Neural cell (in vitro differentiated cells): ENCODE measurements around the gene MAP2. TPM values are rescaled to one million over a fixed set of nuclear protein-coding genes. Genes with fewer than 3 reads are reported as not detected.

Experiments
- H2AFZ ChIP-seq: fragments of 200-600, 300-800 bp; sonication (generic), shearing (Covaris generic); 2 replicates; pipeline ENCODE4 v1.6.0; 2014; ENCODE audit warnings: low read depth, mild to moderate bottlenecking, antibody characterized with exemption, low read length, moderate library complexity
- H3F3A ChIP-seq: fragments of 200-600 bp; shearing (Covaris generic); 2 replicates; pipeline ENCODE4 v1.6.1; 2016; ENCODE audit warnings: mild to moderate bottlenecking, moderate library complexity, mixed read lengths, antibody characterized with exemption, low read length; ENCODE audit not compliant: insufficient read depth, poor library complexity, severe bottlenecking
- H3K27ac ChIP-seq: fragments of 200-600, 300-800 bp; sonication (generic), shearing (Covaris generic); 2 replicates; pipeline ENCODE4 v1.5.1; 2014; ENCODE audit warnings: mild to moderate bottlenecking, low read length, moderate library complexity
- H3K27me3 ChIP-seq: fragments of 300-800, 200-600 bp; sonication (generic), shearing (Covaris generic); 2 replicates; pipeline ENCODE4 v1.6.0; 2014; ENCODE audit warnings: mild to moderate bottlenecking, low read depth, low read length, moderate library complexity; ENCODE audit not compliant: insufficient read depth
- H3K36me3 ChIP-seq: fragments of 300-800, 200-600 bp; sonication (generic), shearing (Covaris generic); 2 replicates; pipeline ENCODE4 v1.5.1; 2014; ENCODE audit warnings: mild to moderate bottlenecking, antibody characterized with exemption, low read length, moderate library complexity; ENCODE audit not compliant: insufficient read depth
- H3K4me2 ChIP-seq: fragments of 300-800, 200-600 bp; sonication (generic), shearing (Covaris generic); 2 replicates; pipeline ENCODE4 v1.6.0; 2014; ENCODE audit warnings: mild to moderate bottlenecking, low read length
- H3K4me3 ChIP-seq: fragments of 300-800, 200-600 bp; sonication (generic), shearing (Covaris generic); 2 replicates; pipeline ENCODE4 v1.5.1; 2014; ENCODE audit warnings: mild to moderate bottlenecking, low read length, moderate library complexity
- H3K79me2 ChIP-seq: fragments of 200-600 bp; shearing (Covaris generic); replicated peaks from 2 replicates; pipeline ENCODE4 v1.6.0; 2014; ENCODE audit warnings: mild to moderate bottlenecking, low read length, moderate library complexity; ENCODE audit not compliant: insufficient read depth
- H3K9ac ChIP-seq: fragments of 300-800, 200-600 bp; sonication (generic), shearing (Covaris generic); 2 replicates; pipeline ENCODE4 v1.6.1; 2016; ENCODE audit warnings: mild to moderate bottlenecking, low read length, mixed read lengths
- H3K9me2 ChIP-seq: fragments of 200-600 bp; shearing (Covaris generic); 2 replicates; pipeline ENCODE4 v1.6.1; 2016; ENCODE audit warnings: mild to moderate bottlenecking, low read length, mixed read lengths; ENCODE audit not compliant: insufficient read depth
- H3K9me3 ChIP-seq: fragments of 200-600, 300-800 bp; sonication (generic), shearing (Covaris generic); 2 replicates; pipeline ENCODE4 v1.6.1; 2016; ENCODE audit warnings: mild to moderate bottlenecking, mixed run types, low read length, moderate library complexity, mixed read lengths
- H4K20me1 ChIP-seq: fragments of 200-600 bp; shearing (Covaris generic); 2 replicates; pipeline ENCODE4 v1.6.1; 2016; ENCODE audit warnings: mild to moderate bottlenecking, mixed run types; ENCODE audit not compliant: insufficient read depth
- CTCF ChIP-seq: fragments of 450-650 bp; IDR thresholded peaks from 2 replicates; pipeline ENCODE4 v1.5.1; 2014; ENCODE audit warnings: antibody characterized with exemption, mild to moderate bottlenecking, moderate library complexity; ENCODE audit not compliant: poor library complexity, severe bottlenecking
- EP300 ChIP-seq: fragments of 450-650 bp; conservative IDR thresholded peaks from 2 replicates; pipeline ENCODE4 v1.6.1; 2014; ENCODE audit warnings: antibody characterized with exemption, mild to moderate bottlenecking, moderate library complexity; ENCODE audit not compliant: poor library complexity, severe bottlenecking
- EZH2 ChIP-seq: fragments of 200-600, 300-800 bp; shearing (Covaris generic), sonication (generic); IDR thresholded peaks from 2 replicates; pipeline ENCODE4 v1.6.1; 2014; ENCODE audit warnings: antibody characterized with exemption, low read length, borderline replicate concordance, mild to moderate bottlenecking; ENCODE audit not compliant: insufficient read depth, poor library complexity, severe bottlenecking
- MXI1 ChIP-seq: fragments of 450-650 bp; conservative IDR thresholded peaks from 2 replicates; pipeline ENCODE4 v1.6.1; 2014; ENCODE audit warnings: antibody characterized with exemption, mild to moderate bottlenecking; ENCODE audit not compliant: poor library complexity, severe bottlenecking
- POLR2AphosphoS5 ChIP-seq: IDR thresholded peaks from 2 replicates; pipeline ENCODE4 v1.6.1; 2012
- RAD21 ChIP-seq: fragments of 450-650 bp; conservative IDR thresholded peaks from 2 replicates; pipeline ENCODE4 v1.6.1; 2014; ENCODE audit warnings: antibody characterized with exemption, mild to moderate bottlenecking, moderate library complexity
- REST ChIP-seq: IDR thresholded peaks from 2 replicates; pipeline ENCODE4 v1.6.1; 2012; ENCODE audit warnings: borderline replicate concordance
- SMC3 ChIP-seq: fragments of 450-650 bp; conservative IDR thresholded peaks from 2 replicates; pipeline ENCODE4 v1.6.1; 2014; ENCODE audit warnings: antibody characterized with exemption, mild to moderate bottlenecking, moderate library complexity; ENCODE audit not compliant: poor library complexity
- TAF1 ChIP-seq: IDR thresholded peaks from 2 replicates; pipeline ENCODE4 v1.6.1; 2012; ENCODE audit warnings: low read depth
- polyA plus RNA-seq: library from polyadenylated mRNA; depleted of rRNA; stranded (reverse); fragments of >200 nt; gene quantifications from 2 replicates; pipeline ENCODE4 v1.2.3, GENCODE V29; 2014

MAP2 gene
- polyA plus RNA-seq, 1 donor from 2014 or later, result 450 TPM

- peaks cover 3% of the 10 kb centered on the region for H4K20me1 ChIP-seq
- no peaks in the 10 kb centered on the region for H3K9me2 ChIP-seq
- no peak overlapping the region for H2AFZ ChIP-seq
- H3K9me3 ChIP-seq, result no peaks in the 10 kb centered on the region
- H3F3A ChIP-seq, result peaks cover 4% of the 10 kb centered on the region
- no peak overlapping the region for H3K4me3 ChIP-seq
- no peak overlapping the region for H3K9ac ChIP-seq
- no peak overlapping the region for H3K27ac ChIP-seq
- peaks cover 45% of the 10 kb centered on the region for H3K79me2 ChIP-seq
- TF ChIP-seq SMC3, result no peak
- TF ChIP-seq EP300, result no peak
- TF ChIP-seq CTCF, result no peak
- TF ChIP-seq RAD21, result no peak
- no peak for TF ChIP-seq TAF1
- TF ChIP-seq MXI1, result no peak
- no peak for TF ChIP-seq POLR2AphosphoS5
- TF ChIP-seq EZH2, result no peak
- no peak for TF ChIP-seq REST
- no peaks in the 10 kb centered on the region for H3K36me3 ChIP-seq
- H3K4me2 ChIP-seq, result no peak overlapping the region
- no peaks in the 10 kb centered on the region for H3K27me3 ChIP-seq
These were observed 132.6 kb downstream of the MAP2 start for GRCh38 chr2:209556354-209556961.

- H3K36me3 ChIP-seq, result no peaks in the 10 kb centered on the region
- TF ChIP-seq EZH2 (no peak), EP300 (no peak), CTCF (no peak), POLR2AphosphoS5 (no peak), MXI1 (no peak), REST (no peak), TAF1 (no peak), SMC3 (no peak), RAD21 (no peak)
- no peak overlapping the region for H3K27ac ChIP-seq
- H3K27me3 ChIP-seq, result no peaks in the 10 kb centered on the region
- H3K9me2 ChIP-seq, result no peaks in the 10 kb centered on the region
- no peak overlapping the region for H3K4me2 ChIP-seq
- H3F3A ChIP-seq, result no peaks in the 10 kb centered on the region
- H2AFZ ChIP-seq, result no peak overlapping the region
- H3K79me2 ChIP-seq, result peaks cover 38% of the 10 kb centered on the region
- no peak overlapping the region for H3K9ac ChIP-seq
- H3K4me3 ChIP-seq, result no peak overlapping the region
- no peaks in the 10 kb centered on the region for H3K9me3 ChIP-seq
- no peaks in the 10 kb centered on the region for H4K20me1 ChIP-seq
These were observed 137.1 kb downstream of the MAP2 start for GRCh38 chr2:209560911-209561310.
